GM18909 (cell line): ENCODE results near the gene LELP1.
"Not testable (repeated sequence)": the region's sequence is repeated elsewhere in the genome, so short reads cannot be mapped to it uniquely, and the experiment has no call there.

Source experiments
- ATAC-seq: cut with Tn5 transposase; IDR thresholded peaks from one replicate; pipeline ENCODE4 v1.9.1; 2021; ENCODE audit warnings: mild to moderate bottlenecking; ENCODE audit not compliant: unreplicated experiment, poor library complexity

Gene LELP1

GRCh38 chr1:153227810-153228209 is 24.6 kb downstream of the LELP1 start:
- no peak for ATAC-seq

- no peak for ATAC-seq
Observed at GRCh38 chr1:153228491-153228890, 25.3 kb downstream of the LELP1 start.

- not testable (repeated sequence) for ATAC-seq
Observed at GRCh38 chr1:153229076-153229829, 26.0 kb downstream of the LELP1 start.

- ATAC-seq: no peak
Observed at GRCh38 chr1:153231363-153231762, 28.1 kb downstream of the LELP1 start.

- ATAC-seq: no peak
Observed at GRCh38 chr1:153231785-153232184, 28.6 kb downstream of the LELP1 start.

GRCh38 chr1:153232553-153232952 is 29.3 kb downstream of the LELP1 start:
- no peak for ATAC-seq

- no peak for ATAC-seq
Observed at GRCh38 chr1:153233448-153233847, 30.2 kb downstream of the LELP1 start.

GRCh38 chr1:153238527-153238926 is 35.3 kb downstream of the LELP1 start:
- ATAC-seq: no peak

- no peak for ATAC-seq
Observed at GRCh38 chr1:153242160-153242559, 38.9 kb downstream of the LELP1 start.

- no peak for ATAC-seq
Observed at GRCh38 chr1:153245466-153245865, 42.2 kb downstream of the LELP1 start.

- ATAC-seq: no peak
Observed at GRCh38 chr1:153246018-153246417, 42.8 kb downstream of the LELP1 start.

- no peak for ATAC-seq
Observed at GRCh38 chr1:153246825-153247224, 43.6 kb downstream of the LELP1 start.

GRCh38 chr1:153248176-153248879 is 45.1 kb downstream of the LELP1 start:
- ATAC-seq: no peak

GRCh38 chr1:153250166-153250565 is 46.9 kb downstream of the LELP1 start:
- ATAC-seq: no peak

GRCh38 chr1:153251087-153251486 is 47.9 kb downstream of the LELP1 start:
- no peak for ATAC-seq

- no peak for ATAC-seq
Observed at GRCh38 chr1:153251562-153251961, 48.3 kb downstream of the LELP1 start.

- ATAC-seq: no peak
Observed at GRCh38 chr1:153251988-153252387, 48.8 kb downstream of the LELP1 start.

GRCh38 chr1:153253076-153253475 is 49.8 kb downstream of the LELP1 start:
- no peak for ATAC-seq

- ATAC-seq: peak; percentile 76
Observed at GRCh38 chr1:153253693-153254092, 50.5 kb downstream of the LELP1 start.
